Measurements from ENCODE around the gene RAB30.
"Not testable (repeated sequence)": the region's sequence is repeated elsewhere in the genome, so short reads cannot be mapped to it uniquely, and the experiment has no call there.

RAB30 gene

GRCh38 chr11:83035070-83035854, 36.4 kb downstream of the RAB30 start:
- no peak for DNase-seq

- DNase-seq = no peak
Observed at GRCh38 chr11:83034673-83035014, 37.1 kb downstream of the RAB30 start.

GRCh38 chr11:83033972-83034672, 37.6 kb downstream of the RAB30 start:
- DNase-seq = no peak

- DNase-seq = no peak
Observed at GRCh38 chr11:83033371-83033770, 38.3 kb downstream of the RAB30 start.

- DNase-seq = no peak
Observed at GRCh38 chr11:83031127-83031526, 40.6 kb downstream of the RAB30 start.

GRCh38 chr11:83027794-83028193, 43.9 kb downstream of the RAB30 start:
- no peak for DNase-seq

GRCh38 chr11:83027289-83027688, 44.4 kb downstream of the RAB30 start:
- no peak for DNase-seq

GRCh38 chr11:83026229-83026628, 45.5 kb downstream of the RAB30 start:
- no peak for DNase-seq

- no peak for DNase-seq
Observed at GRCh38 chr11:83025267-83025704, 46.4 kb downstream of the RAB30 start.

GRCh38 chr11:83024270-83024854, 47.3 kb downstream of the RAB30 start:
- DNase-seq = no peak

GRCh38 chr11:83023410-83023809, 48.3 kb downstream of the RAB30 start:
- DNase-seq = no peak

- no peak for DNase-seq
Observed at GRCh38 chr11:83021780-83022125, 49.9 kb downstream of the RAB30 start.

- DNase-seq = no peak
Observed at GRCh38 chr11:83020942-83021779, 50.5 kb downstream of the RAB30 start.

GRCh38 chr11:83019888-83020579, 51.7 kb downstream of the RAB30 start:
- DNase-seq = no peak

GRCh38 chr11:83014951-83015350, 56.7 kb downstream of the RAB30 start:
- no peak for DNase-seq

- no peak for DNase-seq
Observed at GRCh38 chr11:83012168-83013067, 59.3 kb downstream of the RAB30 start.

GRCh38 chr11:83011333-83012167, 60.1 kb downstream of the RAB30 start:
- DNase-seq = no peak

- no peak for DNase-seq
Observed at GRCh38 chr11:83009999-83010398, 61.7 kb downstream of the RAB30 start.

- not testable (repeated sequence) for DNase-seq
Observed at GRCh38 chr11:83009136-83009535, 62.6 kb downstream of the RAB30 start.

- DNase-seq = no peak
Observed at GRCh38 chr11:83008581-83008923, 63.1 kb downstream of the RAB30 start.

Data from activated gamma-delta T cell (primary cell).